ENCODE results near the gene CLDN5. TPM values are rescaled to one million over a fixed set of nuclear protein-coding genes. Genes with fewer than 3 reads are reported as not detected.

CLDN5 gene
- total RNA-seq (10 to 100 TPM; 19.8 to 72.7 (median 35.6) TPM), polyA plus RNA-seq (100 to 1,000 TPM in 1 of 2 donors, 10 to 100 TPM in 1; 77.3 to 102 TPM)
- long read RNA-seq, donor 1, transcript CLDN5-203 (2 exons, 1,760 nt): minor isoform, 7 of 213 reads
- long read RNA-seq, donor 1, transcript CLDN5-201 (1 exons, 2,357 nt): major isoform, 206 of 213 reads
- long read RNA-seq, donor 1, partial matches to known transcripts: 0 of 213 reads
- long read RNA-seq, donor 1, other reads (novel, unspliced or antisense): 0 of 213 reads
- long read RNA-seq, donor 2, transcript CLDN5-201 (1 exons, 2,357 nt): major isoform, 106 of 113 reads
- long read RNA-seq, donor 2, transcript CLDN5-203 (2 exons, 1,760 nt): minor isoform, 7 of 113 reads
- long read RNA-seq, donor 2, partial matches to known transcripts: 0 of 113 reads
- long read RNA-seq, donor 2, other reads (novel, unspliced or antisense): 0 of 113 reads
- long read RNA-seq, donor 3, transcript CLDN5-203 (2 exons, 1,760 nt): minor isoform, 7 of 194 reads
- long read RNA-seq, donor 3, transcript CLDN5-201 (1 exons, 2,357 nt): major isoform, 186 of 194 reads
- long read RNA-seq, donor 3, partial matches to known transcripts: 0 of 194 reads
- long read RNA-seq, donor 3, other reads (novel, unspliced or antisense): 1 of 194 reads

GRCh38 chr22:19524170-19525115, at the start of gene CLDN5:
TSS of gene CLDN5 (minus strand) at chr22:19524410. CDS start at chr22:19524255, 155 bp downstream.
- DNase-seq: peak; percentile 69 to 79
- intact Hi-C loops (cut with DNase I): loop anchor here in 8 of 10 donors (1.0 to 10.0 kb wide), 8 partner anchors 42 to 100 kb away; no protein-coding TSS in a partner anchor
- Histone ChIP-seq H3K27me3 (peaks cover 13 to 43% (median 30%) of the 10 kb centered on the region in 7 donors), H3K27ac (peak within 1 kb of the TSS; percentile 76 to 97 (median 90)), H3K36me3 (peaks cover 0 to 6% (median 0%) of the 10 kb centered on the region in 9 donors), H3K4me1 (peaks cover 19 to 73% (median 36%) of the 10 kb centered on the region in 9 donors), H3K9me3 (no peaks in the 10 kb centered on the region), H3K4me3 (peak within 1 kb of the TSS; percentile 51 to 75 (median 60))
- peak; percentile 53 to 80 (median 70) for ATAC-seq
- 4 to 5% methylated on average over 59 to 69 of the region's 69 CpGs for WGBS, 2 donors
- TF ChIP-seq, protein P1, sequence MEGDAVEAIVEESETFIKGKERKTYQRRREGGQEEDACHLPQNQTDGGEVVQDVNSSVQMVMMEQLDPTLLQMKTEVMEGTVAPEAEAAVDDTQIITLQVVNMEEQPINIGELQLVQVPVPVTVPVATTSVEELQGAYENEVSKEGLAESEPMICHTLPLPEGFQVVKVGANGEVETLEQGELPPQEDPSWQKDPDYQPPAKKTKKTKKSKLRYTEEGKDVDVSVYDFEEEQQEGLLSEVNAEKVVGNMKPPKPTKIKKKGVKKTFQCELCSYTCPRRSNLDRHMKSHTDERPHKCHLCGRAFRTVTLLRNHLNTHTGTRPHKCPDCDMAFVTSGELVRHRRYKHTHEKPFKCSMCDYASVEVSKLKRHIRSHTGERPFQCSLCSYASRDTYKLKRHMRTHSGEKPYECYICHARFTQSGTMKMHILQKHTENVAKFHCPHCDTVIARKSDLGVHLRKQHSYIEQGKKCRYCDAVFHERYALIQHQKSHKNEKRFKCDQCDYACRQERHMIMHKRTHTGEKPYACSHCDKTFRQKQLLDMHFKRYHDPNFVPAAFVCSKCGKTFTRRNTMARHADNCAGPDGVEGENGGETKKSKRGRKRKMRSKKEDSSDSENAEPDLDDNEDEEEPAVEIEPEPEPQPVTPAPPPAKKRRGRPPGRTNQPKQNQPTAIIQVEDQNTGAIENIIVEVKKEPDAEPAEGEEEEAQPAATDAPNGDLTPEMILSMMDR (IDR thresholded peaks at IDR 0.05): no peak

DNA sequence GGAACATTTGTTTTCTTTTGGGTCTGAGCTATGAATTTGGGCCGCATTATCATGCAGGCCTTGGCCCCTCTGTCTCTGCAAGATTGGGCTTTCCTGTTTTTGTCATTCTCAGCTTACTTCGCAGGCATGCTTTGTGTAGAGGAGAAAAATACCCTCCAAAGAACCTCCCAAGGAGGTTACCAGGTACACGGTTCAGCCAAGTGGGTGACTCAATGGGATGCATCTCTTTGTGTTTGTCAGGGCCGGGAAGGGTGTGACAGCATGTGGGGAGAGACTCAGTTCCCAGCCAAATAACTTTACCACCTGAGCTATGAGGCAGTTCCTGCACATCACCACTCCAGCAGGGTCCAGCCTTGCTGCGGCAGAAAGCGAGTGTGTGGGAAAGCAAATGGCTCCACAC, 47.8 kb upstream of the CLDN5 start:
- ATAC-seq (peak; percentile 59 to 81 (median 68)), DNase-seq (peak in 1 of 2 donors; percentile 30)
- Histone ChIP-seq H3K9me3 (no peaks in the 10 kb centered on the region), H3K4me1 (peaks cover 7 to 48% (median 30%) of the 10 kb centered on the region in 9 donors), H3K27ac (peak overlapping the region in 9 of 10 donors; percentile 14 to 78 (median 70)), H3K4me3 (no peak overlapping the region), H3K27me3 (peaks cover 0 to 5% (median 0%) of the 10 kb centered on the region in 7 donors), H3K36me3 (no peaks in the 10 kb centered on the region)
- TF ChIP-seq, protein P1 (IDR thresholded peaks at IDR 0.05): no peak
- 60 to 69% methylated on average over 6 of the region's 6 CpGs for WGBS, 2 donors
- intact Hi-C loops (cut with DNase I): loop anchor here in 2 of 10 donors (2.0 to 10.0 kb wide), 2 partner anchors 25 to 47 kb away; partner anchors contain the start of gene CLDN5 (in 1 of the 2)

DNA sequence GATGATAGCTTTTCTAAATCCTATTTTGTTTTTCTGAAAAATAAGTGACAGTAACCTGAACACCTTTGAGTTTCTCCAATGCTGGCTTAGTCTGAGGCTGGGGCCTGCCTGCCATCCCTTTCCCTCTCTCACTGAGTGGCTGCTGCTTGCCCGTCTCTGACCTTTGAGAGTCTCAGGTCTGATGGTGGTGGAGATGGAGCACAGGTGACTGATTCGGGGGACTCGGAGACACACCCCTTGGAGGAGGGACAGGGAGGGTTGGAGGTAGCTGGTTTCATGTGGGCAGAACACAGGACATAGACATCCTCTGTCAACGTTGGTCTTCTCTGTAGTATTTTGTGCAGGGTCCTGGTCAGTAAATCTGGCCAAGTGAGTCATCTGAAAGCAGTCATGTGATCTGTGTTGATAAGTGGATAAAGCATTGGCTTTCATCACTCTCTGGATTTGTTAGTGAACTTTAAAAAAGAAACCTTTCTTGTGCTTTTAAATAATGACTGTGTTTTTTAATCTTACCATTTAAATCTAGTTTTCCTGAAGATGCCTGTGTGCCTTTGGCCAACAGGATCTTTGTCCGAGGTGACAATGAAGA, 47.1 kb upstream of the CLDN5 start:
- TF ChIP-seq, protein P1 (IDR thresholded peaks at IDR 0.05): no peak
- WGBS, 2 donors: 62 to 66% methylated on average over 5 of the region's 5 CpGs
- ATAC-seq (peak in 1 of 8 donors; percentile 26), DNase-seq (no peak)
- Histone ChIP-seq H3K4me3 (no peak overlapping the region), H3K4me1 (peaks cover 7 to 50% (median 29%) of the 10 kb centered on the region in 9 donors), H3K27me3 (no peaks in the 10 kb centered on the region), H3K9me3 (no peaks in the 10 kb centered on the region), H3K27ac (peak overlapping the region in 9 of 10 donors; percentile 26 to 78 (median 70)), H3K36me3 (no peaks in the 10 kb centered on the region)
- intact Hi-C loops (cut with DNase I): loop anchor here in 2 of 10 donors (2.0 to 10.0 kb wide), 2 partner anchors 26 to 46 kb away; partner anchors contain the start of gene CLDN5 (in 1 of the 2)
